Astrocyte of the spinal cord (primary cell): ENCODE data around the gene ANKRD24.
"Not testable (repeated sequence)": the region's sequence is repeated elsewhere in the genome, so short reads cannot be mapped to it uniquely, and the experiment has no call there.

Experiments
- DNase-seq: peaks from one replicate; pipeline ENCODE4 v3.0.0; 2011; ENCODE audit warnings: low read depth, low spot score
- H3K4me3 ChIP-seq: 2 replicates; pipeline ENCODE4 v1.5.1; 2011; ENCODE audit warnings: low read depth, mild to moderate bottlenecking, low read length, moderate library complexity
- in situ Hi-C: cut with HindIII; loops from 2 replicates; pipeline ENCODE4 v1.10.0; 2017; ENCODE audit warnings: low sequenced_read_pairs
- TF ChIP-seq, protein P1 (sequence below): IDR thresholded peaks from 2 replicates; pipeline ENCODE4 v1.5.1; 2012; ENCODE audit warnings: low read depth, mild to moderate bottlenecking, low read length, inconsistent platforms

ANKRD24 gene

DNA sequence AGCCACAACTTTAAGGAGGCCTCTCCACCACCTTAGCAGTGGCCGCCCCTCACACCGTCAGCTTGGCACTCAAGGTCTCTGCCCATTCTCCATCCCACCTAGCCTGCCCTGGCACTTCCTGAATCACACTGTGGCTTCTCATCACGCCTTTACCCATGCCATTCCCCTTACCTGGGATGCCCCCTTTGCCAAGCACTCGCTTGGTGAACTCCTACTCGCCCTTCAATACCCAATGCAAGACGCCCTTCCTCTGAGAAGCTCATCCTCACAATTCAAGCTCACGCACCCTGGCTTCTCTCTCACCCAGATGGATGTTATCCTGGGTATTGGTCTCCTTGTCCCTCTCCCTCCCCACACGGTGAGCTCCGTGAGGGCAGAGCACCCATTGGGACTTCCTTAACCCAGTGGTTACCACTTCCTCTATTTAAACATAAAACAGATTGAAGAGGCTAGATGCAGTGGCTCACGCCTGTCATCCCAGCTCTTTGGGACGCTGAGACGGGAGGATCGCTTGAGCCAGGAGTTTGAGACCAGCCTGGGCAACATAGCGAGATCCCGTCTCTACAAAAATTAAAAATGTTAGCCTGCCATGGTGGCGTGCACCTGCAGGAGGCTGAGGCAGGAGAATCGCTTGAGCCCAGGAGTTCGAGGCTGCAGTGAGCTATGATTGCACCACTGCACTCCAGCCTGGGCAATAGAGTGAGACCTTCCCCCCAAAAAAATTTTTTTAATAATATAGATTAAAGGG lies 83.9 kb downstream of the ANKRD24 start:
- in situ Hi-C loops: no loop called here
- TF ChIP-seq, protein P1, sequence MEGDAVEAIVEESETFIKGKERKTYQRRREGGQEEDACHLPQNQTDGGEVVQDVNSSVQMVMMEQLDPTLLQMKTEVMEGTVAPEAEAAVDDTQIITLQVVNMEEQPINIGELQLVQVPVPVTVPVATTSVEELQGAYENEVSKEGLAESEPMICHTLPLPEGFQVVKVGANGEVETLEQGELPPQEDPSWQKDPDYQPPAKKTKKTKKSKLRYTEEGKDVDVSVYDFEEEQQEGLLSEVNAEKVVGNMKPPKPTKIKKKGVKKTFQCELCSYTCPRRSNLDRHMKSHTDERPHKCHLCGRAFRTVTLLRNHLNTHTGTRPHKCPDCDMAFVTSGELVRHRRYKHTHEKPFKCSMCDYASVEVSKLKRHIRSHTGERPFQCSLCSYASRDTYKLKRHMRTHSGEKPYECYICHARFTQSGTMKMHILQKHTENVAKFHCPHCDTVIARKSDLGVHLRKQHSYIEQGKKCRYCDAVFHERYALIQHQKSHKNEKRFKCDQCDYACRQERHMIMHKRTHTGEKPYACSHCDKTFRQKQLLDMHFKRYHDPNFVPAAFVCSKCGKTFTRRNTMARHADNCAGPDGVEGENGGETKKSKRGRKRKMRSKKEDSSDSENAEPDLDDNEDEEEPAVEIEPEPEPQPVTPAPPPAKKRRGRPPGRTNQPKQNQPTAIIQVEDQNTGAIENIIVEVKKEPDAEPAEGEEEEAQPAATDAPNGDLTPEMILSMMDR: no peak
- H3K4me3 ChIP-seq: no peak overlapping the region
- no peak for DNase-seq

DNA sequence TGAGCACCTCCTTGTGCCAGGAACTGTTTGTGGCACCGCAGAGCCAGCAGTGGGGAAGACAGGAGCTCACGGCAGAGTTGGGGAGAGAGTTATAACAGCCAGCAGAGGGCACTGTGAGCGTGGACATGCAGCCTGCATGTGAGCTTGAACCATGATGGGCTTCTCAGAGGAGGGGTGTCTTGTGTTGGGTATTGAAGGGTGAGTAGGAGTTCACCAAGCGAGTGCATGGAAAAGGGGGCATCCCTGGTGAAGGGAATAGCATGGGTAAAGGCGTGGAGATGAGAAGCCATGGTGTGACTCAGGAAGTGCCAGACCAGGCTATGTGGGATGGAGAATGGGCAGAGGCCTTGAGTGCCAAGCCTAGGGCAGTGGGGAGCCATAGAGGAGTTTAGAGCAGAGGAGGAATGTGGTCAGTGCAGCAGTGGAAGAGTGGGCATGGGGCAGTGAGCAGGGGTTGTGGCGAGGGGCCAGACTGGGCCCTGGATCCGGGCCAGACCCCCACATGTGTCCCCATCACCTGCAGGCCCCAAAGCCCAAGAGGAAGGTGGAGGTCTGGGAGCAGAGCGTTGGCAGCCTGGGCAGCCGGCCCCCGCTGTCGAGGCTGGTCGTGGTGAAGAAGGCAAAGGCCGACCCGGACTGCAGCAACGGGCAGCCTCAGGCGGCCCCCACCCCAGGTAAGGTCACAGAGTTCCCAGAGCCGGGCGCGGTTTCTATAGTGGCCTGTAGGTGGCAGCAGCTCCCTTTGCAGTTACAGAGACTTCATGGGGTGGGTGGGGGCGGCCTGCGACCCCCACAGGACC lies 84.8 kb downstream of the ANKRD24 start:
- in situ Hi-C loops: no loop called here
- TF ChIP-seq, protein P1: peak; percentile 85
- DNase-seq: peak; percentile 29
- H3K4me3 ChIP-seq: no peak overlapping the region

DNA sequence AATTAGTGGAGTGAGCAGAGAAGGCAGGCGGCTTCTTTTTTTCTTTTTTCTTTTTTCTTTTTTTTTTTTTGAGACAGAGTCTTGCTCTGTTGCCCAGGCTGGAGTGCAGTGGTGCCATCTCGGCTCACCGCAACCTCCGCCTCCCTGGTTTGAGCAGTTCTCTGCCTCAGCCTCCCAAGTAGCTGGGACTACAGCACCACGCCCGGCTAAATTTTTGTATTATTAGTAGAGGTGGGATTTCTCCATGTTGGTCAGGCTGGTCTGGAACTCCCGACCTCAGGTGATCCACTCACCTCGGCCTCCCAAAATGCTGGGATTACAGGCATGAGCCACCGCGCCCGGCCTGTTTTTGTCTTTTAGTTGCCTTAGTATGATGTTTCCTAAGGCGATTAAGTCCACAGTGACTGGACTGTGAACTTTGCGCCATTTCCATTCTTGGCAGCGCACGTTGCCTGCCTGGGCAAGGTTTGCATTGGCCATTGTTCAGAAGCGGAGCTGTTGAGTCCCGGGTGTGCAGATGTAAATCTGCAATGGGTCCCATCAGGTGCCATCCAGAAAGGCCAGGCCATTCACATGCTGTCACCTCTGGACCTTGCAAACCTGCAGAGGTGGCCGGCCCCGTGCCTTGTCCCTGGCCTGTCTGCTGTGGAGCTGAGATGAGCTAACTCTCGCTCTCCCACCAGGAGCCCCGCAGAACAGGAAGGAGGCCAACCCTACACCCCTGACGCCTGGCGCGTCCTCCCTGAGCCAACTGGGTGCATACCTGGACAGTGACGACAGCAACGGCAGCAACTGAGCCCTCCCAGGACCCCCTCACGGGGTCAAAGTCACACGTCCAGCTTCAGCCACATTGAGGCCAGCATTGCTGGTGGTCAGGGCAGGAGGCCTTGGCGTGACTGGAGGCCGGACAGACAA lies 85.7 kb downstream of the ANKRD24 start:
- DNase-seq: no peak
- H3K4me3 ChIP-seq: no peak overlapping the region
- TF ChIP-seq, protein P1: no peak
- in situ Hi-C loops: no loop called here

DNA sequence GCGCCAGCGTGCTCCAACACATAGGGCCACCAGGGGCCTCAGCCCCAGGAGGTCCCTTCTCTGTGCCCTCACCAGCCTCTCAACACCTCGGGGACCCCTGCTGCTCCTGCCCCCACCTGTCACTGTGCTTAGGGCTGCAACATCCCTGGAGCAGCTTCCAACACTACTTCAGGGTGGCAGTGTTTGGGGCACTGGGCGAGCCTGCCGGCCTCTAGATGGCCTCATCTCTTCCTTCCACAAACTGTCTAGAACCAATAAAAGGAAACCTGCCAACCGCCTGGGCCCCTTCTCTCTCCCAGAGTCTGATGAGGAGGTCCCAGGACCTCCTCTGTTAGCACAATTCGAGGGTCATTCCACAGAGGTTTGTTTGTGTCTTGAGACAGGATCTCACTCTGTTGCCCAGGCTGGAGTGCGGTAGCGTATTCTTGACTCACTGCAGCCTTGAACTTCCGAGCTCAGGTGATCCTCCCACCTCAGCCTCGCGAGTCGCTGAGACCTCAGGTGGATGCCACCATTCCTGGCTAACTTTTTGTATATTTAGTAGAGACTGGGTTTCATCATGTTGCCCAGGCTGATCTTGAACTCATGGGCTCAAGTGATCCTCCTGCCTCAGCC lies 86.4 kb downstream of the ANKRD24 start:
- H3K4me3 ChIP-seq: no peak overlapping the region
- DNase-seq: no peak
- in situ Hi-C loops: no loop called here
- TF ChIP-seq, protein P1: no peak

DNA sequence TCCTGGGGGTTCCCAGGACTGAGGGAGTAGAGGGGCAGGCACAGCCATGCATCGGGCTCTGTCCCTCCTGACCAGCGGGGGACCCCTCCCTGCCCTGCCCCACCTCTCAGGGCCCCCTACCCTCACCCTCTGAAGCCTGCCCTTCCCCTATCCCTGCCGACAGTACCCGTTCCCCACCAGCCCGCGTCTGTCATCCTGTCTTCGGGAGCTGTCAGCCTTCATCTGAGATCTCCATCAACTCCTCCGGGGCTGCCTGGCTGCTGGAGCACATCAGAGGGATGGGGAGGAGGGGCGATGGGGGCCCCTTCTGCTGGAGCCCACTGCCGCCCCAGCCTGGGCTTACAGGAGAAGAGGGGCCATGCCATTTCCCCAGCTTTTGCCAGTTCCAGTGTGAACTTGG lies 90.4 kb downstream of the ANKRD24 start:
- no peak overlapping the region for H3K4me3 ChIP-seq
- TF ChIP-seq, protein P1: no peak
- in situ Hi-C loops: no loop called here
- DNase-seq: no peak

DNA sequence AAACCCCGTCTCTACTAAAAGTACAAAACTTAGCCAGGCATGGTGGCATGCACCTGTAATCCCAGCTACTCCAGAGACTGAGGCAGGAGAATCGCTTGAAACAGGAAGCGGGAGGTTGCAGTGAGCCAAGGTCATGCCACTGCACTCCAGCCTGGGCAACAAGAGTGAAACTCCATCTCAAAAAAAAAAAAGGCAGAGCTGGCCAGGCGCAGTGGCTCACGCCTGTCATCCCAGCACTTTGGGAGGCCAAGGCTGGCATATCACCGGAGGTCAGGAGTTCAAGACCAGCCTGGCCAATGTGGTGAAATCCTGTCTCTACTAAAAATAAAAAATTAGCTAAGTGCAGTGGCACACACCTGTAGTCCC lies 91.8 kb downstream of the ANKRD24 start:
- in situ Hi-C loops, DNase-seq, H3K4me3 ChIP-seq: not testable (repeated sequence)
